ENCODE data around the gene PRKN.

GRCh38 chr6:161354956-161355355 is 1372.6 kb downstream of the PRKN start:
- TF ChIP-seq CTCF (IDR thresholded peaks at IDR 0.05) (no peak), EZH2phosphoT487 (IDR thresholded peaks at IDR 0.05) (no peak)

All from neural progenitor cell (in vitro differentiated cells).